ENCODE measurements around the gene IQSEC1. TPM values are rescaled to one million over a fixed set of nuclear protein-coding genes. Genes with fewer than 3 reads are reported as not detected.

Gene IQSEC1
- total RNA-seq, 3 donors from 2014 or later: 19.8 to 42.2 (median 21.9) TPM

GRCh38 chr3:13085846-13086179 is 12.6 kb upstream of the IQSEC1 start:
- H3K4me1 ChIP-seq (ENCODE audit: low read depth): no peaks in the 10 kb centered on the region
- H3K4me3 ChIP-seq: no peak overlapping the region
- ATAC-seq: no peak
- no peaks in the 10 kb centered on the region for H3K9me3 ChIP-seq
- TF ChIP-seq CTCF (IDR thresholded peaks at IDR 0.05): no peak
- no peaks in the 10 kb centered on the region for H3K36me3 ChIP-seq (ENCODE audit: low read depth)
- intact Hi-C loops (cut with DNase I, micrococcal nuclease): no loop called here
- no peak for DNase-seq

GRCh38 chr3:13085081-13085845 is 12.0 kb upstream of the IQSEC1 start:
- intact Hi-C loops (cut with DNase I, micrococcal nuclease): no loop called here
- Histone ChIP-seq H3K4me1 (ENCODE audit: low read depth) (no peaks in the 10 kb centered on the region), H3K9me3 (no peaks in the 10 kb centered on the region), H3K36me3 (ENCODE audit: low read depth) (no peaks in the 10 kb centered on the region), H3K4me3 (no peak overlapping the region)
- ATAC-seq (no peak), DNase-seq (no peak)
- TF ChIP-seq CTCF (IDR thresholded peaks at IDR 0.05): no peak

GRCh38 chr3:13083898-13084297 is 10.7 kb upstream of the IQSEC1 start:
- H3K9me3 ChIP-seq: no peaks in the 10 kb centered on the region
- H3K36me3 ChIP-seq (ENCODE audit: low read depth): no peaks in the 10 kb centered on the region
- no peak overlapping the region for H3K4me3 ChIP-seq
- ATAC-seq (peak; percentile 51), DNase-seq (no peak)
- intact Hi-C loops (cut with DNase I, micrococcal nuclease): no loop called here
- TF ChIP-seq CTCF (IDR thresholded peaks at IDR 0.05): no peak
- no peaks in the 10 kb centered on the region for H3K4me1 ChIP-seq (ENCODE audit: low read depth)

GRCh38 chr3:13083254-13083653 is 10.0 kb upstream of the IQSEC1 start:
- ATAC-seq (no peak), DNase-seq (no peak)
- Histone ChIP-seq H3K36me3 (ENCODE audit: low read depth) (no peaks in the 10 kb centered on the region), H3K9me3 (no peaks in the 10 kb centered on the region), H3K4me3 (no peak overlapping the region), H3K4me1 (ENCODE audit: low read depth) (no peaks in the 10 kb centered on the region)
- intact Hi-C loops (cut with DNase I, micrococcal nuclease): no loop called here
- TF ChIP-seq CTCF (IDR thresholded peaks at IDR 0.05): no peak

- DNase-seq (no peak), ATAC-seq (no peak)
- Histone ChIP-seq H3K36me3 (ENCODE audit: low read depth) (no peaks in the 10 kb centered on the region), H3K4me1 (ENCODE audit: low read depth) (no peaks in the 10 kb centered on the region), H3K4me3 (no peak overlapping the region), H3K9me3 (no peaks in the 10 kb centered on the region)
- no peak for TF ChIP-seq CTCF (IDR thresholded peaks at IDR 0.05)
- intact Hi-C loops (cut with DNase I, micrococcal nuclease): no loop called here
These were observed 9.4 kb upstream of the IQSEC1 start for GRCh38 chr3:13082677-13083076.
